ENCODE results near the gene CENPM. TPM values are rescaled to one million over a fixed set of nuclear protein-coding genes. Genes with fewer than 3 reads are reported as not detected.

CENPM gene
- total RNA-seq, 1 donor from 2014 or later, result 6.9 TPM

GRCh38 chr22:41943661-41944209 is 3.2 kb downstream of the CENPM start:
- no peaks in the 10 kb centered on the region for H3K27me3 Mint-ChIP-seq (ENCODE audit: unreplicated experiment)
- no peak overlapping the region for H3K4me3 Mint-ChIP-seq (ENCODE audit: unreplicated experiment)
- H3K4me1 Mint-ChIP-seq (ENCODE audit: unreplicated experiment), result peaks cover 22% of the 10 kb centered on the region
- H3K27ac Mint-ChIP-seq (ENCODE audit: unreplicated experiment), result no peak overlapping the region
- H3K36me3 Mint-ChIP-seq (ENCODE audit: unreplicated experiment), result no peaks in the 10 kb centered on the region
- DNase-seq (ENCODE audit: extremely low spot score, unreplicated experiment), result no peak
- no peaks in the 10 kb centered on the region for H3K9me3 Mint-ChIP-seq (ENCODE audit: unreplicated experiment)
- TF ChIP-seq CTCF (IDR thresholded peaks at IDR 0.05), result no peak

- H3K4me3 Mint-ChIP-seq (ENCODE audit: unreplicated experiment), result no peak overlapping the region
- peak; percentile 95 for DNase-seq (ENCODE audit: extremely low spot score, unreplicated experiment)
- no peaks in the 10 kb centered on the region for H3K27me3 Mint-ChIP-seq (ENCODE audit: unreplicated experiment)
- no peaks in the 10 kb centered on the region for H3K36me3 Mint-ChIP-seq (ENCODE audit: unreplicated experiment)
- H3K27ac Mint-ChIP-seq (ENCODE audit: unreplicated experiment), result peak overlapping the region; percentile 89
- peak; percentile 93 for TF ChIP-seq CTCF (IDR thresholded peaks at IDR 0.05)
- H3K9me3 Mint-ChIP-seq (ENCODE audit: unreplicated experiment), result no peaks in the 10 kb centered on the region
- H3K4me1 Mint-ChIP-seq (ENCODE audit: unreplicated experiment), result peaks cover 17% of the 10 kb centered on the region
These were observed 5.9 kb downstream of the CENPM start for GRCh38 chr22:41940832-41941765.

DNA sequence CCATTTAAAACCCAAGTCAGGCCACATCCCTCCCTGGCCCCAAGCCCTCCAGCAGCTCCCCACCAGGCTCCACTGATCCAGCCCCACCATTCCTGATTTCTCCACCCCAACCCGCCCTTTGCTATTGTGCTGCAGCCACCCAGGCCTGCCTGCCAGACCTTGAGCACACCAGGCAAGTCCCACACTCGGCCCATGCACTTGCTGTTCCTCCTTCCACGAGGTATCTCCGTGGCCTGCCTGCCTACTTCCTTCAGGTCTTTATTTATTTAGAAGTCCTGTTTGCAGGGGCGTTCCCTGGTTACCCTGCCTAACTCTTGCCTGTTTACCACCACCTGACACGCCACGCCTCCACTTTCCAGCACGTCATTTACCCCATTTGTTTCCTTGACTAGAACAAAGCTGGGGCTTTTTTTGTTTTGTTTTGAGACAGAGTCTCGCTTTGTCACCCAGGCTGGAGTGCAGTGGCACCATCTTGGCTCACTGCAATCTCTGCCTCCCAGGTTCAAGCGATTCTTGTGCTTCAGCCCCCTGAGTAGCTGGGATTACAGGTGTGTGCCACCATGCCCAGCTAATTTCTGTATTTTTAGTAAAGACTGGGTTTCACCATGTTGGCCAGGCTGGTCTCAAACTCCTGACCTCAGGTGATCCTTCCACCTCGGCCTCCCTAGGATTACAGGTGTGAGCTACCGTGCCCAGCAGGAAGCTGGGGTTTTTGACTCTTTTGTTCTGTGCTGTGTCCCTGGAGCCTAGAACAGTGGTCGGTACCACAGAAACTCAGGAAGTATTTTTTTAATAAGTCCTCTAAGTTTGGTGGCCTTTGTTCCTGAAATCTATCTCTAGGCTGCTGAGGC is 6.7 kb downstream of the CENPM start:
- peak overlapping the region; percentile 89 for H3K27ac Mint-ChIP-seq (ENCODE audit: unreplicated experiment)
- peaks cover 12% of the 10 kb centered on the region for H3K4me1 Mint-ChIP-seq (ENCODE audit: unreplicated experiment)
- H3K27me3 Mint-ChIP-seq (ENCODE audit: unreplicated experiment), result no peaks in the 10 kb centered on the region
- no peaks in the 10 kb centered on the region for H3K9me3 Mint-ChIP-seq (ENCODE audit: unreplicated experiment)
- no peaks in the 10 kb centered on the region for H3K36me3 Mint-ChIP-seq (ENCODE audit: unreplicated experiment)
- TF ChIP-seq CTCF (IDR thresholded peaks at IDR 0.05), result no peak
- no peak overlapping the region for H3K4me3 Mint-ChIP-seq (ENCODE audit: unreplicated experiment)
- DNase-seq (ENCODE audit: extremely low spot score, unreplicated experiment), result no peak

DNA sequence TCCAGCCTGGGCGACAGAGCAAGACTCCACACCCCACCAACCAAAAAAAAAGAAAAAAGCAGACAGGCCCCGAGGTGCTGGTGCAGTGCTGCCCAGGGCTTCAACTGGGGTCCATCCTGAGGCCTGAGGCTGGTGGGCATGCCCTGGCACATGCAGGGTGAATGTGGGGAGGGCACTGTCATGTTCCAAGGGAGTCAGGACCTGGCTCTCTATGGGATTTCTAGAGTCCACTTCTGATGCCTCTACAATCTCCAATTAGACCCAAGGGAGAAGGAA is 10.1 kb downstream of the CENPM start:
- no peak overlapping the region for H3K27ac Mint-ChIP-seq (ENCODE audit: unreplicated experiment)
- H3K9me3 Mint-ChIP-seq (ENCODE audit: unreplicated experiment), result no peaks in the 10 kb centered on the region
- H3K4me3 Mint-ChIP-seq (ENCODE audit: unreplicated experiment), result no peak overlapping the region
- DNase-seq (ENCODE audit: extremely low spot score, unreplicated experiment), result no peak
- no peaks in the 10 kb centered on the region for H3K36me3 Mint-ChIP-seq (ENCODE audit: unreplicated experiment)
- peaks cover 12% of the 10 kb centered on the region for H3K4me1 Mint-ChIP-seq (ENCODE audit: unreplicated experiment)
- no peak for TF ChIP-seq CTCF (IDR thresholded peaks at IDR 0.05)
- H3K27me3 Mint-ChIP-seq (ENCODE audit: unreplicated experiment), result no peaks in the 10 kb centered on the region

DNA sequence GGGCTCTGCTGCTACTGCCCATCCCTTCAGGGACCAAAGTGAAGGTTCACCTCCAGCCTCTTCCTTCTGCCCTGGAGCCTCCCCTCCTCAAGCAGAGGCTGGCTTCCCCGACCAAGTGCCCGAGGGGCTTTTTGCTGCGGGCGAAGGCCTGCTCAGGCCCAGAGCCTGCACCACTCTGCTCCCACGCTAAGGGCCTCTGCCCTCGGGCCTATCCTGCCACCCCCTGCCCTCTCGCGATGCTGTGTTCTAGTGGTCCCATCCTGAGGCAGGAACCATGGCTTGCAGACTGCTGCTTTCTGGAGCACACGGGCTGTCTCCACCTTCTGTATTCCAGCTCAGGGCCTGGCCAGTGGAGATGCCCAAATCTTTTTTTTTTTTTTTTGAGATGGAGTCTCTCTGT is 11.4 kb downstream of the CENPM start:
- H3K4me1 Mint-ChIP-seq (ENCODE audit: unreplicated experiment), result peaks cover 5% of the 10 kb centered on the region
- no peak for TF ChIP-seq CTCF (IDR thresholded peaks at IDR 0.05)
- H3K36me3 Mint-ChIP-seq (ENCODE audit: unreplicated experiment), result no peaks in the 10 kb centered on the region
- DNase-seq (ENCODE audit: extremely low spot score, unreplicated experiment), result no peak
- H3K4me3 Mint-ChIP-seq (ENCODE audit: unreplicated experiment), result no peak overlapping the region
- H3K27ac Mint-ChIP-seq (ENCODE audit: unreplicated experiment), result no peak overlapping the region
- no peaks in the 10 kb centered on the region for H3K27me3 Mint-ChIP-seq (ENCODE audit: unreplicated experiment)
- no peaks in the 10 kb centered on the region for H3K9me3 Mint-ChIP-seq (ENCODE audit: unreplicated experiment)

Data from osteocyte (in vitro differentiated cells).